ENCODE measurements around the gene COL19A1.

- TF ChIP-seq POLR2AphosphoS5 (IDR thresholded peaks at IDR 0.05), result no peak
- no peak for TF ChIP-seq CTCF (IDR thresholded peaks at IDR 0.05)
These were observed 88.4 kb downstream of the COL19A1 start for GRCh38 chr6:69954733-69955132.

Data from breast epithelium (tissue), 3 donors.